GM21381 (cell line): ENCODE measurements around the gene NPFFR1.

Experiments
- ATAC-seq: cut with Tn5 transposase; IDR thresholded peaks from one replicate; pipeline ENCODE4 v1.9.1; 2021; ENCODE audit warnings: mild to moderate bottlenecking, moderate library complexity; ENCODE audit not compliant: unreplicated experiment

NPFFR1 gene, protein sequence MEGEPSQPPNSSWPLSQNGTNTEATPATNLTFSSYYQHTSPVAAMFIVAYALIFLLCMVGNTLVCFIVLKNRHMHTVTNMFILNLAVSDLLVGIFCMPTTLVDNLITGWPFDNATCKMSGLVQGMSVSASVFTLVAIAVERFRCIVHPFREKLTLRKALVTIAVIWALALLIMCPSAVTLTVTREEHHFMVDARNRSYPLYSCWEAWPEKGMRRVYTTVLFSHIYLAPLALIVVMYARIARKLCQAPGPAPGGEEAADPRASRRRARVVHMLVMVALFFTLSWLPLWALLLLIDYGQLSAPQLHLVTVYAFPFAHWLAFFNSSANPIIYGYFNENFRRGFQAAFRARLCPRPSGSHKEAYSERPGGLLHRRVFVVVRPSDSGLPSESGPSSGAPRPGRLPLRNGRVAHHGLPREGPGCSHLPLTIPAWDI

GRCh38 chr10:70283445-70284399, at the start of gene NPFFR1:
Gene NPFFR1, minus strand, starts transcription at chr10:70284004. Its CDS starts 328 bp downstream, at chr10:70283676.
- ATAC-seq: no peak

GRCh38 chr10:70333268-70333667, 49.5 kb upstream of the NPFFR1 start:
- no peak for ATAC-seq

GRCh38 chr10:70331486-70332268, 47.9 kb upstream of the NPFFR1 start:
- ATAC-seq: peak; percentile 80

GRCh38 chr10:70331160-70331485, 47.3 kb upstream of the NPFFR1 start:
- ATAC-seq: no peak

DNA sequence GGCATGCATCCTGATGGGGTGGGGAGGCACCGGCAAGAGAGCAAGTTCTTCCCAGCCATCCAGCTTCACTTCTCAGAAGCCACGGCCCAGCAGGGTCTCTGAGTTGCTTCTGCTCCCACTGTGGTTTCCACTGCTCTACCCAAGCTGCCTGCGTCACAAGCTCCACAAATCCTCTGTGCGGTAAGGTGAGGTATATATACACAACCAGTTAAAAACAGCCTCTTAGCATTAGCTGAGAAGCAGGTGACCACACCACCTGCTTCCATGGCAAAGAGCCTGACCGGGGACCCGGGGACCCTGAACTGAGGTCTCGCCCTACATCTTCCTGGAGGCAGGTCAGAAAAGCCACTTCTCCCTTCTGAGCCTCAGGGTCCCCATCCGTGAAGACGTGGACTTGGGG, 46.9 kb upstream of the NPFFR1 start:
- ATAC-seq: no peak

DNA sequence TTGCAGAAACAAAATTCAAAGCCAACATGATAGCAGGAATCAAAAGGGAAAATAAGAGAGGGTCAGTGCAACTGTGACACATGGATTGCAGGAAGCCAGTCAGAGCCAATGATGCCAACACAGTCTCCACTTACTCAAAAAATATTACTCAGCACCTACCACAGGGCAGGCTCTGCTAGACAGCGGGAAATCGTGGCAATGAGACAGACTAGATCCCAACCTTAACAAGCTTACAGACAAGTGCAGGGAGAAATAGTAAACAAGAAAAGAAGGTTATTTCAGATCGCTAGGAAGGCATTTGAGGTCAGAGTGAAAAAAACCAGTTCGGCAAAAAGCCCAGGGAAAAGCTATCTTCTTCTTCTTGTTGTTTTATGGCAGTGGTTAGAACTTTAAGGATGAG, 45.2 kb upstream of the NPFFR1 start:
- no peak for ATAC-seq

GRCh38 chr10:70328018-70328417, 44.2 kb upstream of the NPFFR1 start:
- ATAC-seq: no peak

DNA sequence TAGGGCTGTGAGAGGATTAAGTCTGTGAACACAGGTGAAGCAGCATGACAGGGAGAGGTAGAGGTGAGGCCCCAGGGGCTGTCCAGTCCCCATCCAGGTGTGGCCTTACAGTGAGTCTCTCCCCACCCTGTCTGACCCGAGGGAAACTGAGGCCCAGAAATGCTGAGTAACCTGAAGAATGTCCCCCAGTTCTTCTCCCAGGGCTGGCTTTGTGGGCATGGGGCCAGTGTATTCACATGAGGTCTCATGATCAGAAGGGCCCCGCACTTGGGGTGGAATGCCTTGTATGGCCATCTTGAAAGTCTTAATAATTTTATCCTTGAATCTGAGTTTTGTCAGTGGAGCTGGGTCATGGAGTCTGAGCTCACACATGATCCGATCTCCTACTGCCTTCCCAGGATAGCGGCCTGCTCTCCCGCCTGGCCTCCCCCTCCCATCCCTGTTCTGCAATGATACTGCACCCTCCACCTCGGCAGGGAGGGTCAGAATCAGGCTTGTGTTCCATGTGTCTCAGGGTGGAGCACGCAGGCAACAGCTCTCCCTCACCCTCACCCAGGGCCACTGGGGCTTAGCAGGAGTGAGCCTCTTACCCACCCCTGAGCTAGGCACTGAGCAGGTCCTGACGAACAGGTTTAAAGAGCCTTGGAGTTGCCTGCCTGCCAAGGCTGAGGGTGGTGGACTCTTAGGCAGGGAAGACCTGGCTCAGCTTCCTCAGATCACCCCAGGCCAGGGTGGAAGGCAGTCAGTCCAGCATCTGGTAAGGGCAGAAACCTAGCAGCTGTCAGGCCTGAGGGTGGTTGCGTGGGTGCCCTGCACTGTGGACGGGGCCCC, 41.4 kb upstream of the NPFFR1 start:
- ATAC-seq: no peak

DNA sequence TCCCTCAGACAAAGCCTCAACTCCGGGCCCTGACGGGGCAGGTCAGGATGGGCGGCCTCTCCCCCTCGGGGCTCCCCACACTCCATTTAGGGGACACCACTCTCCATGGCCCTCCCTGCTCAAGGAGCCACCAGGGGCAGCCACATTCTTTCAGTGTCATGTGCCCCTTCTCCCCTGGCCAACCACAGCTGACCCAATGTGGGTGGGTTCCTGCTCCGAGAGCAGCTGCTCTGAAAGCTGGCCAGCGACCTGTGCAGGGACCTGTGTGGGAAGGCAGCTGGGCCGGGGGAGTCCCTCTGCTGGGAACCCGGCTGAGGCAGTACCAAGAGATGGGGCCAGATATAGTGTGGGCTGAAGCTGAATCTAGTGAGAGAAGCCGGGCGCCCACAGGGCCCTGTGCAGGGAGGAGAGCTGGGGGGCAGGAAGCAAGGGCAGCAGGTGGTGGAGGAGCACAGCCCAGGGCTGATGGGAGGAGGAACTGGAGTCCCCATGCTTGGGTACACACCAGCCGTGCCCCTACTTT, 40.6 kb upstream of the NPFFR1 start:
- ATAC-seq: peak; percentile 66

DNA sequence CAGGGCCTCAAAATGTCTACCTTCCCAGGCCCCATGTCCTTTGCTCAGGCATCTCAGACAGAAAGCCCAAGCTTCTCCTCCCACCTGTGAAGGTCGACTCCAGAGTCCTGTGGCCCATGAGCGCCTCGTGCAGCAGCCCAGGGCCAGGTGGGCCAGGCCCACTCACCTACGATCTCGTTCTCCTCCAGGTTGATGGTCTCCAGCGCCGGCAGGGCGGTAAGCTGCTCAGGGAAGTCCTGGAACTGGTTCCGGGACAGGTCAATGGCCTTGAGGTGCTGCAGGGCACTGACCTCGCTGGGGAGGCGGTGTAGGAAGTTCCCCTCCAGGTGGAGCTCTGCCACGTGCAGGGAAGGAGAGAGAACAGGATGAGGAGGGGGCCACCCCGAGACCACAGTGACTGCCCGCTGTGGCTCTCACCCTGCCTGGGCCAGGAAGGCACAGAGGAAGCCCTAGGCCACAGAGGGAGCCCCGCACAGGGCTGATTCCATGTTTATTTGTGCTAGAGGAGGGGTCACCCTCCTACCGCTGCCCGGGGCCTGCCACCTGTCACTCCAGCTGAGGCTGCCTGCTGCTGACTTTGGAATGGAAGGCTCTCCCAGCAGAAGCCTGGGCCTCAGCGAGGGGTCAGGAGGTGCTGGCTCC, 40.0 kb upstream of the NPFFR1 start:
- ATAC-seq: peak; percentile 14

- ATAC-seq: no peak
Measured at GRCh38 chr10:70323138-70323696, 39.4 kb upstream of the NPFFR1 start.

- ATAC-seq: no peak
Measured at GRCh38 chr10:70321897-70322890, 38.4 kb upstream of the NPFFR1 start.

DNA sequence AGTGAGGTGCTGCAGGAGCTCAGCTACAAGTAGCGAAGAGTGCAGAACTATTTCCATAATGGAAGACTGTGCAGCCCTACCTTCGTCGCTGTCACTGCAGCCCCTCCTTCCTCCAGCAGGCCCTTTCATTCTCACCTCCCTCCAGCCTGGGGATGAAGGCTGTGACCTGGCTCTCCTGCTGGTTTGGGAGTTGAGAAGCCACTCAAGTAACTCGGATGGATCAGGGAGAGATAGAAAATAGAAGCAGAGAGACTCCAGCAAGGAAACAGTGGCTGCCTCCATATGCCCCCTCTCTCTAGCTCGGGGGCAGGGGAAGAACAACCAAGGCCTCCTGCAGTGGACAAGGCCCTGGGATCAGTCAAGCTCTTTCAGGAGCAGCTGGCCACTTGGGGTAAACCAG, 37.4 kb upstream of the NPFFR1 start:
- no peak for ATAC-seq

- ATAC-seq: no peak
Measured at GRCh38 chr10:70320751-70321150, 36.9 kb upstream of the NPFFR1 start.

GRCh38 chr10:70319824-70320223, 36.0 kb upstream of the NPFFR1 start:
- ATAC-seq: no peak

DNA sequence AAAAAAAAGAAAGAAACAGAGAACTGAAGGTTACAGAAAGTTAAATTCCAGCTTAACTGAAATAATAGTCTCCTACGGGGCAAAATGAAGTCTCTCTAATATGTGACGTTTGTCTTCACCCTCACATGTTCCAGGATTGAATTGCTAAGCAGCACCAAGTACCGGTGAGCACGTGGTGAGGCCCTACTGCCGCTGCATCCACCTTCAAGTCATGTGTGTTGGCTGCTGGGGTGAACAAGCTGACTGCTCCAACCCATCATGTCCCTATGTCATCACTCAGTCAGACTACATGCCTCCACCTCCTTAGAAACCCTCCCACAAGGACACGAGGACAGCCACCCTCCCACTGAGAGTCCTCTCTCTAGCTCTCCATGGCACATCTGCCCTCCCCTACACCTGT, 35.4 kb upstream of the NPFFR1 start:
- ATAC-seq: no peak

GRCh38 chr10:70317943-70318318, 34.1 kb upstream of the NPFFR1 start:
- ATAC-seq: no peak
